T-helper 9 cell (primary cell): ENCODE measurements around the gene HSD3B1.
"Not testable (repeated sequence)": the region's sequence is repeated elsewhere in the genome, so short reads cannot be mapped to it uniquely, and the experiment has no call there.

Source experiments
- DNase-seq: peaks from one replicate; pipeline ENCODE4 v3.0.0-alpha.2; 2020

HSD3B1 gene

DNA sequence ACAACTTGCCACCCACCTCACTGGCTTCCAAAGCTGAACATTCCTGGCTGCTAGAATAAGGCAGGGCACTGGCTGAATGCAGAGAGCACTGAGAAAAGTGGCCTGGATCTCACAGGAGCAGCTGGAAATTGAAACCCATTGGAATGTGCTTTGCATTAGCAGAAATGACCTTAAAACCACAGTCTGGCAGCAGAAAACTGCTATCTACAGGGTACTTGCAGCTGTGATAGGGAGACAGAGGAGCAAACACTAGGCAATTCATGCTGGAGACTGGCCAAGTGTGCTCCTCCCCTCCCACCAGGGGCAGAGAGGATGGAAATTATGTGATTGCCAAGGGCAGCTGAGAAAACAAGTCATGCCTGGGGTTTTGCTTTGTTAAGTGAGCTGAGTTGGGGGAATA, 47.2 kb downstream of the HSD3B1 start:
- DNase-seq, result no peak

DNA sequence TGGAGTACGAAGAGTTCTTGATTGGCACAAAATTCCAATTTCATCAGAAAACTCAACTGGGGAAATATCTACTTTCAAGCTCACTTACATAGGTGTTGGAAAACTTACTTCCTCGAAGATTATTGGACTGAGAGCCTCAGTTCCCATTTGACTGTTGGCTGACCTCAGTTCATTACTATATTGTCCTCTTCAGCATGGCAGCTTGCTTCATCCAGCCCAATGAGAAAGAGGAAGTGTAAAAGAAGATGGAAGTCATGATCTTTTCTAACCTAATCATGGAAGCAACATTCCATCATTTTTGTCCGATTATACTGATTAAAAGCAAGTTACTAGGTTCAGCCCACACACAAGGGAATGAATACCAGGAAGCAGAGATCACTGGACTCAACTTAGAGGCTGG, 49.4 kb downstream of the HSD3B1 start:
- no peak for DNase-seq

DNA sequence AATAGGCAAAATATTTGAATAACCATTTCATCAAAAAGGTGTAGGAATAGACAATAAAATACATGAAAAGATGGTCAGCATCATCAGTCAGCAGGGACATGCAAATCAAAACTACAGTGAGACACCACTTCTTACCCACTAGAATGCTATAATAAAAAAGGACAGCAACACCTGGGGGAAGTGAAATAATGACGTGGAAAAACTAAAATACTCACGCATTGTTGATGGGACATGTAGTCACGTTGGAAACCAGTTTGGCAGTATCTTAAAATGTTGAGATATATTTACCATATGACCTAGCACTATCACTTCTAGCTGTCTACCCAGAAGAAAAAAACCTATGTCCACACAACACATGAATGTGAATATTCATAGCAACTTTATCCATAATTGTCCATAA, 53.4 kb downstream of the HSD3B1 start:
- not testable (repeated sequence) for DNase-seq

DNA sequence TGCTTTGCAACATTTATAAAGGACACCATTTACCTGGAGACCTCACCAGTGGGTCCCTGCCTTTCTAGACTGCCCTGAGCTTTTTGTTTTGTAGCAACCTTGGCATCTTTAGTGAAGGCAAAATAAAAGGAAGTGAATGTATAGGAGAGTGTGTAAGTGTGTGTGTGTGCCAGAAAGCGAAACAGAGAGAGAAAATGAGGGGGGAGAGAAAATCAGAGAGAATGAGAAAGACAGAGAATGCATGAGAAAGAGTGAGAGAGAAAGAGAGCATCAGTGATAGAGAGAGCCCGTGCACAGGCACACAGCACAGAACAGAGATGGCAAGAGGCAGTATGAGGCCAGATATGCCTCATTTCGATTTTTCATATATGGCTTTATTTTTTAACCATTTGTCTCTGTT, 57.5 kb downstream of the HSD3B1 start:
- no peak for DNase-seq
